Spleen (tissue), 7 donors: ENCODE results near the gene C1QTNF12.

Experiments
- POLR2A ChIP-seq, 3 donors: fragments of 450-650 bp; IDR thresholded peaks; one replicate each; pipeline ENCODE4 v1.5.1; 2017; ENCODE audit warnings: antibody characterized with exemption in 3 of 3, mild to moderate bottlenecking in 1 of 3
- TF ChIP-seq, protein P1 (sequence below), 11 experiments: fragments of 200-600 bp in 7 of 11; fragments of 450-650 bp in 4 of 11; sonication (generic) in 4 of 11; IDR thresholded peaks in 8 of 11; conservative IDR thresholded peaks in 3 of 11; 1 replicate in 7 of 11; 2 replicates in 4 of 11; pipeline versions ENCODE4 v1.4.0 to v1.8.0; 2016 to 2021; ENCODE audit warnings: antibody characterized with exemption in 11 of 11, inconsistent platforms in 4 of 11, mild to moderate bottlenecking in 1 of 11
- donor health status: DM: no; HTN: no; CAD: no; lungs with moderate emphysema.
- donor health status: DM: no; HTN: no; CAD: no.
- donor health status: DM: no; HTN: no; CAD: no.

DNA sequence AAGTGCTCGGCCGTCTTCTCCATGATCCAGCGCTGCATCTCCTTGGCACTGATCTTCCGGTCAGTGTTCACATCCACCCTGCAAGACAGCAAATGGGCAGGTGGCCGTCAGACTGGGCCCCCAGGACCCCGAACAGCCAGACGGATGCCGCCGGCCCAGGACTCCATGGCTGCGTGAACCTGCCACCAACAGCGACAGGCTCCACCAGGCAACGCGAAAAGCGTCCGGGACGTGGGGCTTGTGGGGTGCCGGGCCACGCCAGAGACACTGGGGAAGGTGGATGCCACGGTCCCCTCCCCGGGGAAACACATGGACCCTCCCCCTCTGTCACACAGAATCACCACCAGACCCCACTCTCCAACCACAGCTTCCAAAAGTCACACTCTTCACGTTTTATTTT lies 22.6 kb downstream of the C1QTNF12 start:
- TF ChIP-seq, protein P1, sequence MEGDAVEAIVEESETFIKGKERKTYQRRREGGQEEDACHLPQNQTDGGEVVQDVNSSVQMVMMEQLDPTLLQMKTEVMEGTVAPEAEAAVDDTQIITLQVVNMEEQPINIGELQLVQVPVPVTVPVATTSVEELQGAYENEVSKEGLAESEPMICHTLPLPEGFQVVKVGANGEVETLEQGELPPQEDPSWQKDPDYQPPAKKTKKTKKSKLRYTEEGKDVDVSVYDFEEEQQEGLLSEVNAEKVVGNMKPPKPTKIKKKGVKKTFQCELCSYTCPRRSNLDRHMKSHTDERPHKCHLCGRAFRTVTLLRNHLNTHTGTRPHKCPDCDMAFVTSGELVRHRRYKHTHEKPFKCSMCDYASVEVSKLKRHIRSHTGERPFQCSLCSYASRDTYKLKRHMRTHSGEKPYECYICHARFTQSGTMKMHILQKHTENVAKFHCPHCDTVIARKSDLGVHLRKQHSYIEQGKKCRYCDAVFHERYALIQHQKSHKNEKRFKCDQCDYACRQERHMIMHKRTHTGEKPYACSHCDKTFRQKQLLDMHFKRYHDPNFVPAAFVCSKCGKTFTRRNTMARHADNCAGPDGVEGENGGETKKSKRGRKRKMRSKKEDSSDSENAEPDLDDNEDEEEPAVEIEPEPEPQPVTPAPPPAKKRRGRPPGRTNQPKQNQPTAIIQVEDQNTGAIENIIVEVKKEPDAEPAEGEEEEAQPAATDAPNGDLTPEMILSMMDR (IDR thresholded peaks at IDR 0.05 in 8 of 11, conservative IDR thresholded peaks at IDR 0.05 in 3 of 11): no peak
- no peak for TF ChIP-seq POLR2A (IDR thresholded peaks at IDR 0.05)
